GM12864 (cell line): ENCODE data around the gene BRMS1L.
A peak's percentile ranks its signal among the peaks of the same experiment; 100 is the strongest.

Experiments used
- DNase-seq: peaks from one replicate; pipeline ENCODE4 v3.0.0-alpha.2; 2011; ENCODE audit warnings: low read depth
- H3K4me3 ChIP-seq: 2 replicates; pipeline ENCODE4 v1.5.1; 2011; ENCODE audit warnings: mild to moderate bottlenecking, low read depth, low read length, control low read depth
- CTCF ChIP-seq: IDR thresholded peaks from 2 replicates; pipeline ENCODE4 v1.5.1; 2011; ENCODE audit warnings: low read depth, mild to moderate bottlenecking, moderate library complexity, low read length, control low read depth, inconsistent platforms; ENCODE audit errors: missing control alignments

The BRMS1L gene

DNA sequence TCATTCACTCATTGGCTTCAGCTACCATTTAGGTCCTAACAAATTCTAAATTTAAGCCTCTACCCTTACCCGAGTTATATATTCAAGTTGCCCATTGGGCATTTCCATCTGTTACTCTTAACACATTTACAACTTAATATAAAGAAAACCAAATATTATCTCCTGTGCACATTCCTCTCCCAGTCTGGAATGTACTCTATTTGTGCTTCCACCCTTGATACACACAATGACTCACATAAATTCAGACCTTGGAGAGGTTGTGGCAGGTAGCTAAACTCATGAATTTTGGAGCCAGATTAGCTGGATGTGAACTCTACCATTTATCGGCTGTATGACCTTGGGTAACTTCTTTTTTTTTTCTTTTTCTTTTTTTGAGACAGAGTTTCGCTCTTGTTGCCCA lies 51.1 kb downstream of the BRMS1L start:
- H3K4me3 ChIP-seq: no peak overlapping the region
- TF ChIP-seq CTCF: no peak
- no peak for DNase-seq

- H3K4me3 ChIP-seq: no peak overlapping the region
- no peak for TF ChIP-seq CTCF
- no peak for DNase-seq
Observed at GRCh38 chr14:35878272-35879150, 52.4 kb downstream of the BRMS1L start.

- no peak for TF ChIP-seq CTCF
- H3K4me3 ChIP-seq: no peak overlapping the region
- no peak for DNase-seq
Observed at GRCh38 chr14:35879151-35879648, 53.1 kb downstream of the BRMS1L start.

GRCh38 chr14:35879654-35880249 lies 53.6 kb downstream of the BRMS1L start:
- H3K4me3 ChIP-seq: no peak overlapping the region
- TF ChIP-seq CTCF: peak; percentile 31
- no peak for DNase-seq

DNA sequence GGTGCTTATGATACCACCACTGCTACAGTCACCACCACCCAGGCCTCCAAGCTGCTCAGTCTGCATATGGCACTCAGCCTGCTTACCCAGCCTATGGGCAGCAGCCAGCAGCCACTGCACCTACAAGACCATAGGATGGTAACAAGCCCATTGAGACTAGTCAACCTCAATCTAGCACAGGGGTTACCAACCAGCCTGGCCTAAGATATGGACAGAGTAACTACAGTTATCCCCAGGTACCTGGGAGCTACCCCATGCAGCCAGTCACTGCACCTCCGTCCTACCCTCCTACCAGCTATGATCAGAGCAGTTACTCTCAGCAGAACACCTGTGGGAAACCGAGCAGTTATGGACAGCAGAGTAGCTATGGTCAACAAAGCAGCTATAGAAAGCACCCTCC lies 55.1 kb downstream of the BRMS1L start:
- DNase-seq: no peak
- TF ChIP-seq CTCF: no peak
- no peak overlapping the region for H3K4me3 ChIP-seq

GRCh38 chr14:35883677-35884293 lies 57.6 kb downstream of the BRMS1L start:
- peak; percentile 55 for TF ChIP-seq CTCF
- no peak for DNase-seq
- no peak overlapping the region for H3K4me3 ChIP-seq
